Esophagus squamous epithelium (tissue), 5 donors: ENCODE measurements around the gene OXCT1. TPM values are rescaled to one million over a fixed set of nuclear protein-coding genes. Genes with fewer than 3 reads are reported as not detected.
"Not testable (repeated sequence)": the region's sequence is repeated elsewhere in the genome, so short reads cannot be mapped to it uniquely, and the experiment has no call there.

Experiments
- DNase-seq: peaks from one replicate; lab custom pipeline; 2025; lab: John Stamatoyannopoulos, UW
- H3K27ac ChIP-seq, 4 donors: fragments of 200-600 bp; sonication (generic); one replicate each; pipeline ENCODE4 v1.5.1; 2016 to 2019; ENCODE audit warnings: mild to moderate bottlenecking in 1 of 4
- H3K27me3 ChIP-seq, 4 donors: fragments of 200-600 bp; sonication (generic); 1 replicate in 3 of 4; 2 replicates in 1 of 4; pipeline versions ENCODE4 v1.5.1 to v1.6.0; 2017 to 2021; ENCODE audit warnings: antibody characterized with exemption in 1 of 4
- H3K36me3 ChIP-seq, 3 donors: fragments of 200-600 bp; sonication (generic); one replicate each; pipeline ENCODE4 v1.5.1; 2016 to 2019
- H3K4me1 ChIP-seq, 3 donors: fragments of 200-600 bp; sonication (generic); one replicate each; pipeline ENCODE4 v1.5.1; 2017 to 2019
- H3K4me3 ChIP-seq, 4 donors: fragments of 200-600 bp; sonication (generic); 1 replicate in 3 of 4; 2 replicates in 1 of 4; pipeline ENCODE4 v1.5.1; 2016 to 2019; ENCODE audit warnings: mild to moderate bottlenecking in 2 of 4, moderate library complexity in 1 of 4
- H3K9me3 ChIP-seq, 3 donors: fragments of 200-600 bp; sonication (generic); one replicate each; pipeline ENCODE4 v1.5.1; 2016 to 2019
- POLR2A ChIP-seq, 4 donors: fragments of 450-650 bp; IDR thresholded peaks; one replicate each; pipeline ENCODE4 v1.6.1; 2017; ENCODE audit warnings: antibody characterized with exemption in 4 of 4, mild to moderate bottlenecking in 4 of 4, moderate library complexity in 3 of 4
- WGBS, 2 donors: methylation state at CpG; one replicate each; pipeline ENCODE4 v1.1.5; 2018; 5-methylcytosine and 5-hydroxymethylcytosine counted together
- intact Hi-C: fragments of 100-400 bp; cut with DNase I; formaldehyde crosslinking; loops from one replicate; pipeline ENCODE4 v1.15.0; 2022
- total RNA-seq, 4 donors: library from RNA; depleted of rRNA; stranded (reverse); fragments of >200 nt; gene quantifications; one replicate each; pipeline ENCODE4 v1.1.0, GENCODE V29; 2016
- TF ChIP-seq, protein P1 (sequence below), 6 experiments: fragments of 450-650 bp in 4 of 6; fragments of 200-600 bp in 2 of 6; sonication (generic) in 2 of 6; IDR thresholded peaks; one replicate each; pipeline ENCODE4 v1.5.1; 2016 to 2019; ENCODE audit warnings: antibody characterized with exemption in 6 of 6, mild to moderate bottlenecking in 4 of 6, moderate library complexity in 4 of 6
- donor health status: DM: yes; HTN: yes; CAD: no.

Gene OXCT1
- total RNA-seq, 4 donors from 2014 or later, result 20.3 to 27.3 (median 23.4) TPM

- H3K27ac ChIP-seq, result no peak overlapping the region
- no peaks in the 10 kb centered on the region for H3K27me3 ChIP-seq
- intact Hi-C loops, result no loop called here
- TF ChIP-seq, protein P1, sequence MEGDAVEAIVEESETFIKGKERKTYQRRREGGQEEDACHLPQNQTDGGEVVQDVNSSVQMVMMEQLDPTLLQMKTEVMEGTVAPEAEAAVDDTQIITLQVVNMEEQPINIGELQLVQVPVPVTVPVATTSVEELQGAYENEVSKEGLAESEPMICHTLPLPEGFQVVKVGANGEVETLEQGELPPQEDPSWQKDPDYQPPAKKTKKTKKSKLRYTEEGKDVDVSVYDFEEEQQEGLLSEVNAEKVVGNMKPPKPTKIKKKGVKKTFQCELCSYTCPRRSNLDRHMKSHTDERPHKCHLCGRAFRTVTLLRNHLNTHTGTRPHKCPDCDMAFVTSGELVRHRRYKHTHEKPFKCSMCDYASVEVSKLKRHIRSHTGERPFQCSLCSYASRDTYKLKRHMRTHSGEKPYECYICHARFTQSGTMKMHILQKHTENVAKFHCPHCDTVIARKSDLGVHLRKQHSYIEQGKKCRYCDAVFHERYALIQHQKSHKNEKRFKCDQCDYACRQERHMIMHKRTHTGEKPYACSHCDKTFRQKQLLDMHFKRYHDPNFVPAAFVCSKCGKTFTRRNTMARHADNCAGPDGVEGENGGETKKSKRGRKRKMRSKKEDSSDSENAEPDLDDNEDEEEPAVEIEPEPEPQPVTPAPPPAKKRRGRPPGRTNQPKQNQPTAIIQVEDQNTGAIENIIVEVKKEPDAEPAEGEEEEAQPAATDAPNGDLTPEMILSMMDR (IDR thresholded peaks at IDR 0.05), result no peak
- no peak for TF ChIP-seq POLR2A (IDR thresholded peaks at IDR 0.05)
- H3K4me1 ChIP-seq, result no peaks in the 10 kb centered on the region
- no peak overlapping the region for H3K4me3 ChIP-seq
- H3K36me3 ChIP-seq, result peaks cover 0 to 78% (median 0%) of the 10 kb centered on the region in 3 donors
- 92 to 93% methylated on average over 2 of the region's 2 CpGs for WGBS, 2 donors
- DNase-seq, result no peak
- H3K9me3 ChIP-seq, result no peaks in the 10 kb centered on the region
Observed at GRCh38 chr5:41852293-41852692, 17.9 kb downstream of the OXCT1 start.

GRCh38 chr5:41851116-41851515 is 19.1 kb downstream of the OXCT1 start:
- intact Hi-C loops, result no loop called here
- 29 to 91% methylated on average over 1 of the region's 1 CpG for WGBS, 2 donors
- H3K9me3 ChIP-seq, result no peaks in the 10 kb centered on the region
- TF ChIP-seq, protein P1 (IDR thresholded peaks at IDR 0.05), result no peak
- TF ChIP-seq POLR2A (IDR thresholded peaks at IDR 0.05), result no peak
- H3K36me3 ChIP-seq, result peaks cover 0 to 74% (median 0%) of the 10 kb centered on the region in 3 donors
- no peak overlapping the region for H3K4me3 ChIP-seq
- no peak for DNase-seq
- no peak overlapping the region for H3K27ac ChIP-seq
- H3K4me1 ChIP-seq, result no peaks in the 10 kb centered on the region
- no peaks in the 10 kb centered on the region for H3K27me3 ChIP-seq

GRCh38 chr5:41848983-41849382 is 21.2 kb downstream of the OXCT1 start:
- DNase-seq, result no peak
- TF ChIP-seq, protein P1 (IDR thresholded peaks at IDR 0.05), result no peak
- TF ChIP-seq POLR2A (IDR thresholded peaks at IDR 0.05), result no peak
- intact Hi-C loops, result no loop called here
- no peak overlapping the region for H3K4me3 ChIP-seq
- WGBS, 2 donors, result 90 to 96% methylated on average over 6 of the region's 6 CpGs
- peaks cover 0 to 64% (median 0%) of the 10 kb centered on the region in 3 donors for H3K36me3 ChIP-seq
- H3K4me1 ChIP-seq, result no peaks in the 10 kb centered on the region
- H3K27me3 ChIP-seq, result no peaks in the 10 kb centered on the region
- no peaks in the 10 kb centered on the region for H3K9me3 ChIP-seq
- H3K27ac ChIP-seq, result no peak overlapping the region

GRCh38 chr5:41845751-41846150 is 24.5 kb downstream of the OXCT1 start:
- H3K27ac ChIP-seq, H3K4me1 ChIP-seq, intact Hi-C loops, H3K9me3 ChIP-seq, DNase-seq, H3K4me3 ChIP-seq, H3K27me3 ChIP-seq: not testable (repeated sequence)
- H3K36me3 ChIP-seq, result peaks cover 0 to 51% (median 0%) of the 10 kb centered on the region in 3 donors
- 94 to 96% methylated on average over 1 of the region's 1 CpG for WGBS, 2 donors

DNA sequence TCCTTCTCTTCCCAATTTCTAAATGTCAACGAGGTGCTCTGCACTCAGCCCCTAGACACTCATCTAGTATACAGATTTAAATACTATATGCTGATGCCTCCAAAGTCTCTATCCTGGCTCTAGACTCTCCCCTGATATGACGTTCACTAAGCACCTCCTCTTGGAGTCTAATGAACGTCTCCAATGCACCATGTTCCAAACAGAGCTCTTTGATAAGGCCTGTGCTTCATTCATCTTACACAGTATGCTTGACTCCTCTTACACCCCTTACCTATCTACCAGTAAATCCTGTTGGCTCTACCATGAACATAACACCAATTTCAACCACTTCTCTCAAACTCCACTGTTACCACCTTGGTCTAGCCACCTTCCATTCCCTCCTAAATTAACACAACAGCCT is 25.7 kb downstream of the OXCT1 start:
- H3K4me3 ChIP-seq, result no peak overlapping the region
- WGBS, 2 donors, result 66 to 72% methylated on average over 3 of the region's 3 CpGs
- intact Hi-C loops, result no loop called here
- no peak overlapping the region for H3K27ac ChIP-seq
- no peak for TF ChIP-seq POLR2A (IDR thresholded peaks at IDR 0.05)
- TF ChIP-seq, protein P1 (IDR thresholded peaks at IDR 0.05), result no peak
- DNase-seq, result no peak
- peaks cover 0 to 44% (median 0%) of the 10 kb centered on the region in 3 donors for H3K36me3 ChIP-seq
- H3K27me3 ChIP-seq, result no peaks in the 10 kb centered on the region
- H3K4me1 ChIP-seq, result no peaks in the 10 kb centered on the region
- no peaks in the 10 kb centered on the region for H3K9me3 ChIP-seq
